Measurements from ENCODE around the gene TPD52L1. TPM values are rescaled to one million over a fixed set of nuclear protein-coding genes. Genes with fewer than 3 reads are reported as not detected.

The TPD52L1 gene
- total and polyA plus RNA-seq, 8 donors, result 21.2 to 51.6 (median 24.4) TPM

DNA sequence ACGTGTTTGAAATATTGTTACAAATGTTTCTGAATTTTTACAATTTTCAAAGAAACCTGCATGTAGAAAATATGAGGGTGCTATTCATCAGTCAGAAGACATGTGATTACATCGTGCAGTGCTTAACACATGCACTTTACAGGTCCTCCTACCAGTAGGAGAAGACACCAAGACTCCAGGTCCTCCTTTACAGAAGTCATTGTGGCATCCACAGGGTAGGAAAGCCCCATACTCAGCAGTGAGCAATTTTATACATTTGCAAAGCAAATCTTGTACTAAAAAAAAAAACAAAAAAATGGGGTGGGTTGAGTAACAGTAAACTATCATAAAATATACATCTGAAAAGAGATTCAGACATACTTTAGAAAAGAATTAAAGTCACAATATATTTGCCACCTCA lies 14.0 kb downstream of the TPD52L1 start:
- Histone ChIP-seq H3K36me3 (no peaks in the 10 kb centered on the region), H3K4me3 (no peak overlapping the region), H3K4me1 (peaks cover 0 to 5% (median 0%) of the 10 kb centered on the region in 3 donors), H3K27ac (no peak overlapping the region), H3K27me3 (no peaks in the 10 kb centered on the region), H3K9me3 (no peaks in the 10 kb centered on the region)
- ATAC-seq (no peak), DNase-seq (no peak), FAIRE-seq (no peak)
- WGBS, 2 donors, result 88 to 91% methylated on average over 2 of the region's 2 CpGs
- TF ChIP-seq, protein P1, sequence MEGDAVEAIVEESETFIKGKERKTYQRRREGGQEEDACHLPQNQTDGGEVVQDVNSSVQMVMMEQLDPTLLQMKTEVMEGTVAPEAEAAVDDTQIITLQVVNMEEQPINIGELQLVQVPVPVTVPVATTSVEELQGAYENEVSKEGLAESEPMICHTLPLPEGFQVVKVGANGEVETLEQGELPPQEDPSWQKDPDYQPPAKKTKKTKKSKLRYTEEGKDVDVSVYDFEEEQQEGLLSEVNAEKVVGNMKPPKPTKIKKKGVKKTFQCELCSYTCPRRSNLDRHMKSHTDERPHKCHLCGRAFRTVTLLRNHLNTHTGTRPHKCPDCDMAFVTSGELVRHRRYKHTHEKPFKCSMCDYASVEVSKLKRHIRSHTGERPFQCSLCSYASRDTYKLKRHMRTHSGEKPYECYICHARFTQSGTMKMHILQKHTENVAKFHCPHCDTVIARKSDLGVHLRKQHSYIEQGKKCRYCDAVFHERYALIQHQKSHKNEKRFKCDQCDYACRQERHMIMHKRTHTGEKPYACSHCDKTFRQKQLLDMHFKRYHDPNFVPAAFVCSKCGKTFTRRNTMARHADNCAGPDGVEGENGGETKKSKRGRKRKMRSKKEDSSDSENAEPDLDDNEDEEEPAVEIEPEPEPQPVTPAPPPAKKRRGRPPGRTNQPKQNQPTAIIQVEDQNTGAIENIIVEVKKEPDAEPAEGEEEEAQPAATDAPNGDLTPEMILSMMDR (IDR thresholded peaks at IDR 0.05), result no peak
- intact Hi-C loops (cut with DNase I), result no loop called here

DNA sequence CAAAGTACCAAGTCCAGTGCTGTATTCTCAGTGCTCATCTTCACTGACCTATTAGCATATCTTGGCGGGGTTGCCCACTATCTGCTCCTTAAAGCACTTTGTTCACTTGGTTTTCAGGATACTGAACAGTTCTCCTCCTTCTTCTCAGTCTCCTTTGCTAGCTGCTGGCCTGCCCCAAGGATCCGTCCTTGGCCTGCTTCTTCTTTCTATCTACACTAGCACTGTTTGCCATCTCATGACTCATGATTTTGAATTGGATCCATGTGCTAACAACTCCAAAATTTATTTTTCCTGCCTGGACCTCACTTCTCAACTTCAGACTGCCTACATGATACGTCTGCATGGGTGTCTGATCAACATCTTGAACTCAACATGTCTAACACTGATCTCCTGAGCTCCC lies 15.5 kb downstream of the TPD52L1 start:
- H3K27me3 ChIP-seq, result no peaks in the 10 kb centered on the region
- H3K36me3 ChIP-seq, result no peaks in the 10 kb centered on the region
- H3K4me1 ChIP-seq, result peaks cover 0 to 5% (median 0%) of the 10 kb centered on the region in 3 donors
- DNase-seq (peak in 4 of 6 donors; percentile 24 to 57 (median 36)), FAIRE-seq (no peak), ATAC-seq (peak; percentile 91 to 93 (median 91))
- intact Hi-C loops (cut with DNase I), result no loop called here
- H3K9me3 ChIP-seq, result no peaks in the 10 kb centered on the region
- TF ChIP-seq, protein P1 (IDR thresholded peaks at IDR 0.05), result no peak
- H3K4me3 ChIP-seq, result no peak overlapping the region
- no peak overlapping the region for H3K27ac ChIP-seq
- WGBS, 2 donors, result 45 to 53% methylated on average over 3 of the region's 3 CpGs

DNA sequence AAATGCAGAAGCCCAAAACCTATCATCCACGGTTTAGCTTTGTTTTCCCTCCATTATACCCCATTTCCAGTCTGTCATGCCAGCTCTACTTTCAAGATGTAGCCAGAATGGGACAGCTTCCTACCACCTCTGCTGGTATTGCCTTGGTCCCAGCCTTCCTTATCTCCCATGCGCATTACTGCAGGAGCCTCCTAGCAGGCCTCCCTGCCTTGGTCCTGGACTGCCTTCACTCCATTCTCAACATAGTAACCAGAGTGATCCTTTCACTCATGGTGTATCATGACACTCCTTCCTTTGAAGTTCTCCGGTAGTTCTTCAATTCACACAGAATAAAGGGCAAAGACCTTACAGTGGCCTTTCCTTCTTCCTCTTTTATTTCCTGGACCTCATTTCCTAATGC lies 15.9 kb downstream of the TPD52L1 start:
- Histone ChIP-seq H3K4me3 (no peak overlapping the region), H3K36me3 (no peaks in the 10 kb centered on the region), H3K4me1 (peaks cover 0 to 5% (median 0%) of the 10 kb centered on the region in 3 donors), H3K27me3 (no peaks in the 10 kb centered on the region), H3K9me3 (no peaks in the 10 kb centered on the region), H3K27ac (no peak overlapping the region)
- DNase-seq (no peak), ATAC-seq (peak in 2 of 4 donors; percentile 21 to 22), FAIRE-seq (no peak)
- 93 to 96% methylated on average over 3 of the region's 3 CpGs for WGBS, 2 donors
- intact Hi-C loops (cut with DNase I), result no loop called here
- TF ChIP-seq, protein P1 (IDR thresholded peaks at IDR 0.05), result no peak

DNA sequence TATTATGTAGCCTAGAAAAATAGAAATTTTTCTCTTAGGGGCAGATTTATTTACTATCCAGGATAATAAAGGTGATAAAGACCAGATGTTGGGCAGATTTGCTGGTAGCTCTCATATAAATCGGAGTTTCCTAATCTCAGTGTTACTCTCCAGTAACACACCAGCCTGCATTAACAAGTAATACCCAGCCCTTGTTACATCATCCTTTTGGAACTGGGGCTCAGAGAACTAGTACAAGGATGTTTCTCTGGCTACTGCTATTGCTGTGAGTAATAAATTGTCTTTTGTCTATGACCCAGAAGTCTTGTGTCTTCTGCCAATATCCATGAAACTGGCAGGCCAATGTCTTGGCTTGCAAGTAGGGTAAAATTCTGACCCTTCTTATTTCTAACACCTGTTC lies 16.8 kb downstream of the TPD52L1 start:
- Histone ChIP-seq H3K4me1 (peaks cover 0 to 5% (median 0%) of the 10 kb centered on the region in 3 donors), H3K36me3 (no peaks in the 10 kb centered on the region), H3K27ac (no peak overlapping the region), H3K27me3 (no peaks in the 10 kb centered on the region), H3K4me3 (no peak overlapping the region), H3K9me3 (no peaks in the 10 kb centered on the region)
- peak in 1 of 6 donors; percentile 15 for DNase-seq
- intact Hi-C loops (cut with DNase I), result no loop called here
- FAIRE-seq, result no peak
- peak in 1 of 4 donors; percentile 34 for ATAC-seq
- WGBS, 2 donors, result 53 to 67% methylated on average over 1 of the region's 1 CpG
- TF ChIP-seq, protein P1 (IDR thresholded peaks at IDR 0.05), result no peak

DNA sequence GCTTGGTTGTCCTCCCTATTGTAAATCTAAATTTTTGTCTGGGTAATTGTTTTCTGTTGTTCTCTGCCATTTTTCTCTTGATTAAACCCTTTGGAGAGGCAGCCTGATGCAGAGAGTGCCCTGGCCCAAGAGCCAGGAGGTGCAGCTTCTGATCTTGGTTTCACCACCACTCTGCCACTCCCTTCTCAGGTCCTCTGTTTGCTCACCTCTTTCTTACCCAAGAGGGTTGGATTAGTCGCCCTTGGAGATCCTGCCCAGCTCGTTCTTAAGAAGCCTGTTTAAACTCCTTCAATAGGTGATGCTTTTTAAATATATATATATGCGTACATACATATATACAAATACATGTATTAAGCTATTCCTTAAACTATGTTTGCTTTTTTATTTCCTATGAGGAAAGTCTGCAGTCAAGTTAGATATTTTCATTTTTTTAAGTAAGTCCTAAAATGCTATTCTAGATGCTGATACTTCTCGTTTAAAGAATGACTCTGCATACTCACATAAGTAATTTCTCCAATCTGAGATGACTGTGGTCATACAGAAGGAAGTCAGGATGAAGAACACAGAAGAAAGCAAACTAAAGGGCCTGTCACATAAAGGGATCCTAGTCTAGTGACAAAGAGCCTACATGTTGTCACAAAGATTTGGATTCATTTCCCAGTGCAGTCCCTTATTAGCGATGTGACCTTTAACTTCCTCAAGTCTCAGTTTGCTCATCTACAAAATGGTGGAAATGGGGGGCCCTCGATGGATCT lies 19.9 kb downstream of the TPD52L1 start:
- Histone ChIP-seq H3K36me3 (no peaks in the 10 kb centered on the region), H3K4me3 (no peak overlapping the region), H3K4me1 (peaks cover 0 to 4% (median 0%) of the 10 kb centered on the region in 3 donors), H3K27ac (no peak overlapping the region), H3K9me3 (no peaks in the 10 kb centered on the region), H3K27me3 (no peaks in the 10 kb centered on the region)
- intact Hi-C loops (cut with DNase I), result no loop called here
- TF ChIP-seq, protein P1 (IDR thresholded peaks at IDR 0.05), result no peak
- FAIRE-seq, result no peak
- WGBS, 2 donors, result 84 to 85% methylated on average over 6 of the region's 6 CpGs
- no peak for ATAC-seq
- DNase-seq, result no peak

All from pancreas (tissue), 10 donors.